ENCODE results near the gene PSAPL1. TPM values are rescaled to one million over a fixed set of nuclear protein-coding genes. Genes with fewer than 3 reads are reported as not detected.

The PSAPL1 gene
- total RNA-seq, 2 experiments from 2014 or later, result not detected

- Mint-ChIP-seq H3K4me1 (ENCODE audit: low read depth) (no peaks in the 10 kb centered on the region), H3K27me3 (peaks cover 7% of the 10 kb centered on the region), H3K36me3 (no peaks in the 10 kb centered on the region), H3K4me3 (no peak overlapping the region), H3K27ac (no peak overlapping the region), H3K9me3 (peaks cover 2% of the 10 kb centered on the region)
- ChIA-PET CTCF (no interaction called here), POLR2A (no interaction called here)
- intact Hi-C loops (cut with micrococcal nuclease), result no loop called here
- DNase-seq, result no peak
Measured at GRCh38 chr4:7392438-7393421, 42.0 kb downstream of the PSAPL1 start.

- Mint-ChIP-seq H3K27ac (no peak overlapping the region), H3K9me3 (peaks cover 7% of the 10 kb centered on the region), H3K27me3 (peaks cover 5% of the 10 kb centered on the region), H3K4me3 (no peak overlapping the region), H3K36me3 (no peaks in the 10 kb centered on the region), H3K4me1 (ENCODE audit: low read depth) (no peaks in the 10 kb centered on the region)
- CTCF ChIA-PET, result no interaction called here
- DNase-seq, result no peak
- intact Hi-C loops (cut with micrococcal nuclease), result no loop called here
- POLR2A ChIA-PET, result no interaction called here
Measured at GRCh38 chr4:7391637-7392437, 42.9 kb downstream of the PSAPL1 start.

- POLR2A ChIA-PET, result no interaction called here
- DNase-seq, result no peak
- H3K4me3 Mint-ChIP-seq, result no peak overlapping the region
Measured at GRCh38 chr4:7390906-7391636, 43.7 kb downstream of the PSAPL1 start.

GRCh38 chr4:7390336-7390735, 44.4 kb downstream of the PSAPL1 start:
- Mint-ChIP-seq H3K4me1 (ENCODE audit: low read depth) (no peaks in the 10 kb centered on the region), H3K27me3 (peaks cover 5% of the 10 kb centered on the region), H3K27ac (no peak overlapping the region), H3K4me3 (no peak overlapping the region), H3K9me3 (peaks cover 11% of the 10 kb centered on the region), H3K36me3 (no peaks in the 10 kb centered on the region)
- ChIA-PET POLR2A (no interaction called here), CTCF (no interaction called here)
- intact Hi-C loops (cut with micrococcal nuclease), result no loop called here
- no peak for DNase-seq

More at GRCh38 chr4:7390906-7391636, 43.7 kb downstream of the PSAPL1 start:
- intact Hi-C loops (cut with micrococcal nuclease), result no loop called here
- CTCF ChIA-PET, result no interaction called here
- Mint-ChIP-seq H3K9me3 (peaks cover 9% of the 10 kb centered on the region), H3K36me3 (no peaks in the 10 kb centered on the region), H3K4me1 (ENCODE audit: low read depth) (no peaks in the 10 kb centered on the region), H3K27me3 (peaks cover 5% of the 10 kb centered on the region), H3K27ac (no peak overlapping the region)

- H3K4me1 Mint-ChIP-seq (ENCODE audit: low read depth), result no peaks in the 10 kb centered on the region
- POLR2A ChIA-PET, result no interaction called here
- no peak overlapping the region for H3K4me3 Mint-ChIP-seq
- CTCF ChIA-PET, result no interaction called here
- peaks cover 5% of the 10 kb centered on the region for H3K27me3 Mint-ChIP-seq
- DNase-seq, result no peak
- H3K36me3 Mint-ChIP-seq, result no peaks in the 10 kb centered on the region
- no peak overlapping the region for H3K27ac Mint-ChIP-seq
- H3K9me3 Mint-ChIP-seq, result peaks cover 11% of the 10 kb centered on the region
- intact Hi-C loops (cut with micrococcal nuclease), result no loop called here
Measured at GRCh38 chr4:7389719-7390118, 45.0 kb downstream of the PSAPL1 start.

GRCh38 chr4:7389101-7389701, 45.5 kb downstream of the PSAPL1 start:
- no peaks in the 10 kb centered on the region for H3K36me3 Mint-ChIP-seq
- POLR2A ChIA-PET, result no interaction called here
- intact Hi-C loops (cut with micrococcal nuclease), result no loop called here

GRCh38 chr4:7388627-7389026, 46.1 kb downstream of the PSAPL1 start:
- Mint-ChIP-seq H3K4me1 (ENCODE audit: low read depth) (no peaks in the 10 kb centered on the region), H3K36me3 (no peaks in the 10 kb centered on the region), H3K27ac (no peak overlapping the region), H3K4me3 (no peak overlapping the region), H3K9me3 (peaks cover 11% of the 10 kb centered on the region), H3K27me3 (peaks cover 2% of the 10 kb centered on the region)
- ChIA-PET POLR2A (no interaction called here), CTCF (no interaction called here)
- DNase-seq, result no peak
- intact Hi-C loops (cut with micrococcal nuclease), result no loop called here

More at GRCh38 chr4:7389101-7389701, 45.5 kb downstream of the PSAPL1 start:
- no peaks in the 10 kb centered on the region for H3K4me1 Mint-ChIP-seq (ENCODE audit: low read depth)
- H3K27ac Mint-ChIP-seq, result no peak overlapping the region
- H3K27me3 Mint-ChIP-seq, result peaks cover 5% of the 10 kb centered on the region
- H3K4me3 Mint-ChIP-seq, result no peak overlapping the region
- peaks cover 11% of the 10 kb centered on the region for H3K9me3 Mint-ChIP-seq
- no peak for DNase-seq
- CTCF ChIA-PET, result no interaction called here

GRCh38 chr4:7387925-7388324, 46.8 kb downstream of the PSAPL1 start:
- H3K4me3 Mint-ChIP-seq, result no peak overlapping the region
- no peaks in the 10 kb centered on the region for H3K27me3 Mint-ChIP-seq
- no peaks in the 10 kb centered on the region for H3K36me3 Mint-ChIP-seq
- intact Hi-C loops (cut with micrococcal nuclease), result no loop called here
- no peak overlapping the region for H3K27ac Mint-ChIP-seq
- peaks cover 11% of the 10 kb centered on the region for H3K9me3 Mint-ChIP-seq
- POLR2A ChIA-PET, result no interaction called here
- no peak for DNase-seq
- CTCF ChIA-PET, result no interaction called here
- no peaks in the 10 kb centered on the region for H3K4me1 Mint-ChIP-seq (ENCODE audit: low read depth)

GRCh38 chr4:7384929-7385890, 49.5 kb downstream of the PSAPL1 start:
- Mint-ChIP-seq H3K27me3 (peaks cover 9% of the 10 kb centered on the region), H3K4me3 (no peak overlapping the region), H3K36me3 (no peaks in the 10 kb centered on the region), H3K4me1 (ENCODE audit: low read depth) (no peaks in the 10 kb centered on the region), H3K27ac (no peak overlapping the region), H3K9me3 (peaks cover 11% of the 10 kb centered on the region)
- DNase-seq, result peak; percentile 3
- intact Hi-C loops (cut with micrococcal nuclease), result no loop called here
- POLR2A ChIA-PET, result no interaction called here
- CTCF ChIA-PET, result no interaction called here

- ChIA-PET CTCF (no interaction called here), POLR2A (no interaction called here)
- peak; percentile 4 for DNase-seq
- peaks cover 11% of the 10 kb centered on the region for H3K9me3 Mint-ChIP-seq
- intact Hi-C loops (cut with micrococcal nuclease), result no loop called here
- H3K27me3 Mint-ChIP-seq, result peaks cover 11% of the 10 kb centered on the region
- no peak overlapping the region for H3K27ac Mint-ChIP-seq
- H3K4me3 Mint-ChIP-seq, result no peak overlapping the region
- no peaks in the 10 kb centered on the region for H3K4me1 Mint-ChIP-seq (ENCODE audit: low read depth)
- H3K36me3 Mint-ChIP-seq, result no peaks in the 10 kb centered on the region
Measured at GRCh38 chr4:7384003-7384928, 50.5 kb downstream of the PSAPL1 start.
